Measurements from ENCODE around the gene GET4. TPM values are rescaled to one million over a fixed set of nuclear protein-coding genes. Genes with fewer than 3 reads are reported as not detected.

GET4 gene
- total RNA-seq, 1 donor from 2014 or later = 58.2 TPM

DNA sequence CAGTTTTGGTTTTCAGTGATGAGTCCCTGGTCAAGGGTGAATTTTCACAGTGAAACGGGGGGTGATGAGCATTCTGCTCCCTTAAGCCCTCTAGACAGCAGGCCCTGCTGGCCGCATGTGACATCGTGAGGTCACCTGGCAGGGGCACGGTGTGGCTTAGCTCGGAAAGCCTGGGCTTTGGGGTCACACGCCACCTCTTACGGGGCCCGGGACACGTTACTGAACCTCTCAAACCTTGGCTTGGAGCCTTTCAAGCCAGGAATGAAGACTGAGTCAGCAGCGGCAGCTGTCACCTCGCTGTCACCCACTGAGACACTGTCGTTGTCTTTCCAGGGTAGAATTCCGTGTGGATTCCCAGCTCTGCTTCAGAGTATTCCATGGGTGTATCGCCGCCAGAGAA lies 4.1 kb downstream of the GET4 start:
- Mint-ChIP-seq H3K36me3 (ENCODE audit: insufficient read depth) (no peaks in the 10 kb centered on the region), H3K4me1 (ENCODE audit: low read depth) (peaks cover 18% of the 10 kb centered on the region), H3K9me3 (ENCODE audit: low read depth) (no peaks in the 10 kb centered on the region), H3K27me3 (no peaks in the 10 kb centered on the region), H3K27ac (no peak overlapping the region), H3K4me3 (ENCODE audit: low read depth) (no peak overlapping the region)
- TF ChIP-seq, protein P1, sequence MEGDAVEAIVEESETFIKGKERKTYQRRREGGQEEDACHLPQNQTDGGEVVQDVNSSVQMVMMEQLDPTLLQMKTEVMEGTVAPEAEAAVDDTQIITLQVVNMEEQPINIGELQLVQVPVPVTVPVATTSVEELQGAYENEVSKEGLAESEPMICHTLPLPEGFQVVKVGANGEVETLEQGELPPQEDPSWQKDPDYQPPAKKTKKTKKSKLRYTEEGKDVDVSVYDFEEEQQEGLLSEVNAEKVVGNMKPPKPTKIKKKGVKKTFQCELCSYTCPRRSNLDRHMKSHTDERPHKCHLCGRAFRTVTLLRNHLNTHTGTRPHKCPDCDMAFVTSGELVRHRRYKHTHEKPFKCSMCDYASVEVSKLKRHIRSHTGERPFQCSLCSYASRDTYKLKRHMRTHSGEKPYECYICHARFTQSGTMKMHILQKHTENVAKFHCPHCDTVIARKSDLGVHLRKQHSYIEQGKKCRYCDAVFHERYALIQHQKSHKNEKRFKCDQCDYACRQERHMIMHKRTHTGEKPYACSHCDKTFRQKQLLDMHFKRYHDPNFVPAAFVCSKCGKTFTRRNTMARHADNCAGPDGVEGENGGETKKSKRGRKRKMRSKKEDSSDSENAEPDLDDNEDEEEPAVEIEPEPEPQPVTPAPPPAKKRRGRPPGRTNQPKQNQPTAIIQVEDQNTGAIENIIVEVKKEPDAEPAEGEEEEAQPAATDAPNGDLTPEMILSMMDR (IDR thresholded peaks at IDR 0.05; ENCODE audit: unreplicated experiment) = no peak
- DNase-seq (ENCODE audit: low spot score, unreplicated experiment) = no peak

DNA sequence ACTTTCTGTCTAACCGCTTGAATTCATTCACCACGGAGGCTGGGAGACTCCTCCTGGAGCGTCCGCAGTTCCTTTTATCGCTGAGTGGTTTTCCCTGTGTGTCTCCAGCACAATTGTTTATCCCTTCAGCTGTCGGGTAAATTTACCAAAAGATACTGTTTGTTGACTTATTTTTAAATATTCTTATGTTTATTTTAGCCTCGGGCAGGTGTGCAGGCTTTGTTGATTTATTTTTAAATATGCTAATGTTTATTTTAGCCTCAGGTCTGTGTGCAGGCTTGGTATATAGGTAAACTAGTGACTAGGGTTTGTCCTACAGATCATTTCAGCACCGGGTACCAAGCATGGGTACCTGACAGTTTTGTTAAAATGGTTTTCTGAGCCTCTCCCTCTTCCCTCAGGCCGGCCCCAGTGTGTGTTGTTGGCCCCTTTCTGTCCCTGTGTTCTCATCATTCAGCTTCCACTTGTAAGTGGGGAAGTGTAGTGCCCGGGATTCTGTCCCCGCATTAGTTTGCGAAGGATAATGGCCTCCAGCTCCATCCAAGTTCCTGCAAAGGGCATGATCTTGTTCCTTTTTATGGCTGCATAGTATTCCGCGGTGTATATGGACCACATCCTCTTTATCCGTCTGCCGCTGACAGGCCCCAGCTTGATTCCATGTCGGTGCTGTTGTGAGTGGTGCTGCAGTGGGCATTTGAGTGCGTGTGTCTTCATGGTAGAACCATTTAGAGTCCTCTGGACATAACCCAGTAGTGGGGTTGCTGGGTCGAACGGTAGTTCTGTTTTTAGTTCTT lies 5.3 kb downstream of the GET4 start:
- peaks cover 18% of the 10 kb centered on the region for H3K4me1 Mint-ChIP-seq (ENCODE audit: low read depth)
- H3K4me3 Mint-ChIP-seq (ENCODE audit: low read depth) = no peak overlapping the region
- no peaks in the 10 kb centered on the region for H3K9me3 Mint-ChIP-seq (ENCODE audit: low read depth)
- no peak for DNase-seq (ENCODE audit: low spot score, unreplicated experiment)
- no peaks in the 10 kb centered on the region for H3K36me3 Mint-ChIP-seq (ENCODE audit: insufficient read depth)
- TF ChIP-seq, protein P1 (IDR thresholded peaks at IDR 0.05; ENCODE audit: unreplicated experiment) = no peak
- H3K27ac Mint-ChIP-seq = no peak overlapping the region
- no peaks in the 10 kb centered on the region for H3K27me3 Mint-ChIP-seq

DNA sequence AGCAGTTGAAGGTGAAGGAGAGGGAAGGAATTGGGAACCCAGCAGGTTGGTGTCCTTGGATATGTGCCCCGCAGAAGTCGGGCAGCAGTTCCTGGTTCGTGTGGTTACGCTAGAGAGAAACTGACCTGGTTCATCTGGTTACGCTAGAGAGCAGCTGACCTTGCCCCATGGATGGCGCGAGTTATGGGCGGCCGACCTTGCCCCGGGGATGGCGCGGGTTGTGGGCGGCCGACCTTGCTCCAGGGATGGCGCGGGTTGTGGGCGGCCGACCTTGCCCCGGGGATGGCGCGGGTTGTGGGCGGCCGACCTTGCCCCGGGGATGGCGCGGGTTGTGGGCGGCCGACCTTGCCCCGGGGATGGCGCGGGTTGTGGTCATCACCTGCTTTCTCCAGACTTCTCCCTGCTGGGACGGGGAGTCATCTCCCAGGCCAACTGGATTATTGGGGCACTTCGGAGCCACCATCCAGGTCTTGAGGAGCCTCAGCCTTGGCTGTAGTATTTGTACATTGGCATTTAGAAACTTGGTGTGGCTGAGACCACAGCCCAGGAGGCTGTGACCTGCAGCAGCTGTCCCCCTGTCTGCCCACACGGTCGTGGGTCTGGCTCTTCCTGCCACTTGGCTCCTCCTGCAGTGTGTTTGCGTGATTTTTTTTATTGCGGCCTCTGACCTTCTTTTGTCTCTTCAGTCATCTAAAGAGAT lies 6.1 kb downstream of the GET4 start:
- peaks cover 18% of the 10 kb centered on the region for H3K4me1 Mint-ChIP-seq (ENCODE audit: low read depth)
- no peaks in the 10 kb centered on the region for H3K9me3 Mint-ChIP-seq (ENCODE audit: low read depth)
- H3K27ac Mint-ChIP-seq = peak overlapping the region; percentile 44
- DNase-seq (ENCODE audit: low spot score, unreplicated experiment) = no peak
- TF ChIP-seq, protein P1 (IDR thresholded peaks at IDR 0.05; ENCODE audit: unreplicated experiment) = no peak
- no peaks in the 10 kb centered on the region for H3K27me3 Mint-ChIP-seq
- no peaks in the 10 kb centered on the region for H3K36me3 Mint-ChIP-seq (ENCODE audit: insufficient read depth)
- H3K4me3 Mint-ChIP-seq (ENCODE audit: low read depth) = no peak overlapping the region

DNA sequence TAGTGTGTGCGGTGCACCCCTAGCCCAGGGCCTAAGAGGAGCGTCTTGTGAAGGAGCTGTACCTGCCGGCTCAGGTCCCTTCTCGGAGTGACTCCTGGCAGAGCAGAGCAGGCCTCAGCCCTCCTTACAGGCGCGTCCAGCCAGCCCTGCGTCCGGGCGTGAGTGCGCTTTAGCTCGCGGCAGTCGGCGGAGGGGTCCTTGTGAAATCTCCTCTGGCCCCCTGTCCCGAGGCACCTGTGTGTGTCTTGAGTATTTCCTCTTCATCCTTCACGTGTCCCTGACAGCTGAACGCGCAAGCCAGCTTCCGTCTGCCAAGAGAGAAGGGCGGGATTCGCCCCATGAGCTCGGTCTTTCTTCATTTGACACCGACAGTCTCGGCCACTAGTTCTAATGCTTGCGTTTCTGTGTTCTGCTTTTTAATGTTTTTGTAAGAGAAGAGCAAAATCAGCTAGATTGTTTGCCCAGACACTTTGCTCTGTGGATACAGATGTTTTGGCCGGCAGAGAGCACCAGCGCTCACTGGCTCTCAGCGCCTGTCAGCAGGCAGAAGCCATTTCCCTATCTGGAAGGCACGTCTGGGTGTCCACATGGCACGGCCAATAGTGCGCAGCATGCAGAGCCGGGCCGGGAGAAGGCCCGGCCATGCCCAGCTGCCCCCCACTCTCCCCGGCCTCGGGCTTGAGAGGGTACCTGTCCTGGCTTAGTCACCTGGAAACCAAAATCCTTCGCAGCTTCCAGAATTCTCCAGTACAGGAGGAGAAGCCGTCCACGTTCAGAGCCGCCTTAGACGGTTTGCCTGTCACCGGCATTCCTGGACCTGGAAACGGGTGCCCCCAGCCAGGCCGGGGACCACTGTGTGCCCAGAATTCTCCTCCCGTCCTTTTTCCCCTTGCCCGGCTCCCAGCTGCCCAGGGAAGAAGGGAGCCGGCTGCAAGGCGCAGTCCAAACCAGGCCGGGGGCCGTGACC lies 7.0 kb downstream of the GET4 start:
- Mint-ChIP-seq H3K4me3 (ENCODE audit: low read depth) (no peak overlapping the region), H3K9me3 (ENCODE audit: low read depth) (no peaks in the 10 kb centered on the region), H3K36me3 (ENCODE audit: insufficient read depth) (peaks cover 2% of the 10 kb centered on the region), H3K27ac (peak overlapping the region; percentile 44), H3K27me3 (no peaks in the 10 kb centered on the region), H3K4me1 (ENCODE audit: low read depth) (peaks cover 15% of the 10 kb centered on the region)
- no peak for DNase-seq (ENCODE audit: low spot score, unreplicated experiment)
- TF ChIP-seq, protein P1 (IDR thresholded peaks at IDR 0.05; ENCODE audit: unreplicated experiment) = no peak
